ENCODE results near the gene TRPM2.

GRCh38 chr21:44368711-44369446, 15.5 kb downstream of the TRPM2 start:
- TF ChIP-seq CTCF (conservative IDR thresholded peaks at IDR 0.05): no peak
- TF ChIP-seq EZH2 (IDR thresholded peaks at IDR 0.05; ENCODE audit: low read depth): no peak
